ENCODE measurements around the gene CSMD2. TPM values are rescaled to one million over a fixed set of nuclear protein-coding genes. Genes with fewer than 3 reads are reported as not detected.
"Not testable (repeated sequence)": the region's sequence is repeated elsewhere in the genome, so short reads cannot be mapped to it uniquely, and the experiment has no call there.

CSMD2 gene
- total RNA-seq, 1 experiment from 2014 or later, result 0.22 TPM

- H4K20me1 ChIP-seq (ENCODE audit: insufficient read depth); ATAC-seq; H3K4me3 ChIP-seq (replicated peaks in 1 of 2; ENCODE audit: low read depth in 1 of 2, low read length in 2 of 2); RAD21 ChIA-PET (ENCODE audit: low non-redundant PET in 1 of 2, low total read pairs in 2 of 2, uncharacterized antibody in 2 of 2, unreplicated experiment in 2 of 2); H3K9me3 ChIP-seq (ENCODE audit: control insufficient read depth in 1 of 2, insufficient read depth in 1 of 2, low read depth in 1 of 2, low read length in 2 of 2); DNase-seq (ENCODE audit: low read depth, low spot score); H3K4me1 ChIP-seq (ENCODE audit: control insufficient read depth in 1 of 2, insufficient read depth in 2 of 2, low read length in 2 of 2); CTCF ChIA-PET; H3K9me2 ChIP-seq (ENCODE audit: insufficient read depth); H3K9ac ChIP-seq (ENCODE audit: low read length); H3K4me2 ChIP-seq (ENCODE audit: low read length); H3K79me2 ChIP-seq (ENCODE audit: insufficient read depth, low read length); POLR2A ChIA-PET; H3K27ac ChIP-seq (ENCODE audit: low read depth, low read length); H3K27me3 ChIP-seq (ENCODE audit: insufficient read depth, low read length); BruUV-seq (replicated peaks); intact Hi-C loops (cut with micrococcal nuclease); H2AFZ ChIP-seq (ENCODE audit: low read depth, low read length, poor library complexity, severe bottlenecking); H3K36me3 ChIP-seq (ENCODE audit: control insufficient read depth in 1 of 2, insufficient read depth in 2 of 2, low read length in 2 of 2): not testable (repeated sequence)
These were observed 82.9 kb downstream of the CSMD2 start for GRCh38 chr1:34082085-34082670.

DNA sequence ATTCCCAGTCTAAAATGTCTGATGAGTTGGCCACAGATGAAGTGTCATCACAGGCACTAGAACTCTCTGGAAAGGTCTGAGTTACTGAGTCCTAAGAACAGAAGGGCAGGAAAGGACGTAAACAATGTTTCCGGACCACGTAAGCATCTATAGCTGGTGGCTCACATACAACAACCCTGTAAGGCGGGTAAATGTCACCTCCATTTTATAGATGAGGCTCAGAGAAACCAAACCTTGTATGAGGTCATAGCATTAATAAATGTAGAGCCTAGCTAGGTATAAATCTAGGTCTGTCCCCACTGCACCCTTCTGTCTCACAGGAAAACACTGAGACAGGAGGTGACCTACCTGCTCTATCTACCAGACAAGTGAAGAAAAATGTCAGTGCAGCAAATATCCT lies 86.6 kb downstream of the CSMD2 start:
- Histone ChIP-seq H3K9ac (ENCODE audit: low read length) (no peak overlapping the region), H3K79me2 (ENCODE audit: insufficient read depth, low read length) (no peaks in the 10 kb centered on the region), H3K4me3 (replicated peaks in 1 of 2; ENCODE audit: low read depth in 1 of 2, low read length in 2 of 2) (no peak overlapping the region), H3K4me2 (ENCODE audit: low read length) (no peak overlapping the region), H3K4me1 (ENCODE audit: control insufficient read depth in 1 of 2, insufficient read depth in 2 of 2, low read length in 2 of 2) (no peaks in the 10 kb centered on the region), H3K27me3 (ENCODE audit: insufficient read depth, low read length) (peaks cover 11% of the 10 kb centered on the region; the same call in 1 of the 2 replicates), H3K9me2 (ENCODE audit: insufficient read depth) (no peaks in the 10 kb centered on the region), H2AFZ (ENCODE audit: low read depth, low read length, poor library complexity, severe bottlenecking) (no peak overlapping the region), H3K36me3 (ENCODE audit: control insufficient read depth in 1 of 2, insufficient read depth in 2 of 2, low read length in 2 of 2) (no peaks in the 10 kb centered on the region; a peak in 1 of 4 replicates), H4K20me1 (ENCODE audit: insufficient read depth) (no peaks in the 10 kb centered on the region; the same call in 1 of the 2 replicates), H3K9me3 (ENCODE audit: control insufficient read depth in 1 of 2, insufficient read depth in 1 of 2, low read depth in 1 of 2, low read length in 2 of 2) (no peaks in the 10 kb centered on the region), H3K27ac (ENCODE audit: low read depth, low read length) (no peak overlapping the region)
- ATAC-seq, result no peak
- DNase-seq (ENCODE audit: low read depth, low spot score), result no peak
- POLR2A ChIA-PET, result no interaction called here
- CTCF ChIA-PET, result no interaction called here
- no TSS peak for BruUV-seq (replicated peaks)
- intact Hi-C loops (cut with micrococcal nuclease), result no loop called here
- RAD21 ChIA-PET (ENCODE audit: low non-redundant PET in 1 of 2, low total read pairs in 2 of 2, uncharacterized antibody in 2 of 2, unreplicated experiment in 2 of 2), result no interaction called here
- TF ChIP-seq ELF1 (IDR thresholded peaks at IDR 0.05; ENCODE audit: borderline replicate concordance, low read depth), result no peak
- TF ChIP-seq FOSL1 (IDR thresholded peaks at IDR 0.05; ENCODE audit: low read depth), result no peak
- TF ChIP-seq POLR2A (IDR thresholded peaks at IDR 0.05; ENCODE audit: borderline replicate concordance, extremely low read depth, insufficient read depth, insufficient read length), result no peak
- no peak for TF ChIP-seq CBX3 (IDR thresholded peaks at IDR 0.05; ENCODE audit: low read depth)
- no peak for TF ChIP-seq SRF (IDR thresholded peaks at IDR 0.05; ENCODE audit: low read depth)
- TF ChIP-seq EGR1 (IDR thresholded peaks at IDR 0.05; ENCODE audit: low read depth), result no peak
- no peak for TF ChIP-seq ZNF274 (IDR thresholded peaks at IDR 0.05; ENCODE audit: low read depth, low read length)
- TF ChIP-seq YY1 (IDR thresholded peaks at IDR 0.05; ENCODE audit: extremely low read depth, insufficient replicate concordance, low read depth, low read length), result no peak
- no peak for TF ChIP-seq ZFX (IDR thresholded peaks at IDR 0.05)
- no peak for TF ChIP-seq SIN3A (IDR thresholded peaks at IDR 0.05; ENCODE audit: low read depth)
- TF ChIP-seq POLR2AphosphoS5 (IDR thresholded peaks at IDR 0.05; ENCODE audit: low read depth, low read length), result no peak
- TF ChIP-seq CEBPB (IDR thresholded peaks at IDR 0.05; ENCODE audit: low read depth), result no peak
